ENCODE results near the gene RSU1.

DNA sequence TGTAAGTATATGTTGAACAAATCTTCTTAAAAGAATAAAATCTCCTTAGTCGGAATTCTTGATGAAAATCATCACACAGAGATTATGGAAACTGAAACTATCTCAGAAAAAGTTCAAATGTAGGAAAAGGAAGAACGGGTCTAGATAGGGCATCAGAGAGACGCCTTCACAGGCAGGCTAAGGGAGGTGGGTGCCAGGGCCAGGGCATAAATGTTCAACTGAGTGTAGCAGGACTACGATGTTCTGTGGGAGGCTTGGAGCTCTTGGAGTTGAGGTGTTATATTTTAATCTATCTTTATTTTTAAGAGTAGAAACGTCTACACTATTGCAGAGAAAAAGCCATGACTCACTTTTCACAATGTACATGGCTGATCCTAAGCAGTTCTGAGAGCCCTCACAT lies 101.2 kb downstream of the RSU1 start:
- TF ChIP-seq, protein P1, sequence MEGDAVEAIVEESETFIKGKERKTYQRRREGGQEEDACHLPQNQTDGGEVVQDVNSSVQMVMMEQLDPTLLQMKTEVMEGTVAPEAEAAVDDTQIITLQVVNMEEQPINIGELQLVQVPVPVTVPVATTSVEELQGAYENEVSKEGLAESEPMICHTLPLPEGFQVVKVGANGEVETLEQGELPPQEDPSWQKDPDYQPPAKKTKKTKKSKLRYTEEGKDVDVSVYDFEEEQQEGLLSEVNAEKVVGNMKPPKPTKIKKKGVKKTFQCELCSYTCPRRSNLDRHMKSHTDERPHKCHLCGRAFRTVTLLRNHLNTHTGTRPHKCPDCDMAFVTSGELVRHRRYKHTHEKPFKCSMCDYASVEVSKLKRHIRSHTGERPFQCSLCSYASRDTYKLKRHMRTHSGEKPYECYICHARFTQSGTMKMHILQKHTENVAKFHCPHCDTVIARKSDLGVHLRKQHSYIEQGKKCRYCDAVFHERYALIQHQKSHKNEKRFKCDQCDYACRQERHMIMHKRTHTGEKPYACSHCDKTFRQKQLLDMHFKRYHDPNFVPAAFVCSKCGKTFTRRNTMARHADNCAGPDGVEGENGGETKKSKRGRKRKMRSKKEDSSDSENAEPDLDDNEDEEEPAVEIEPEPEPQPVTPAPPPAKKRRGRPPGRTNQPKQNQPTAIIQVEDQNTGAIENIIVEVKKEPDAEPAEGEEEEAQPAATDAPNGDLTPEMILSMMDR (IDR thresholded peaks at IDR 0.05; ENCODE audit: insufficient read depth, low read depth, low read length), result no peak
- TF ChIP-seq EZH2 (IDR thresholded peaks at IDR 0.05; ENCODE audit: insufficient read depth, low read length), result no peak

All from astrocyte (in vitro differentiated cells and primary cell).